Upper lobe of right lung (tissue), 1 donor: ENCODE results near the gene COASY. TPM values are rescaled to one million over a fixed set of nuclear protein-coding genes. Genes with fewer than 3 reads are reported as not detected.
A peak's percentile ranks its signal among the peaks of the same experiment; 100 is the strongest.
"Not testable (repeated sequence)": the region's sequence is repeated elsewhere in the genome, so short reads cannot be mapped to it uniquely, and the experiment has no call there.

Source experiments
- ATAC-seq: fragments of 200-7000 bp; cut with Tn5 transposase; one replicate; pipeline ENCODE4 v1.9.1; 2020; ENCODE audit warnings: mild to moderate bottlenecking, moderate library complexity
- DNase-seq: peaks from one replicate; pipeline ENCODE4 v3.0.0-alpha.2; 2020
- H3K27ac ChIP-seq: fragments of 200-600 bp; one replicate; pipeline ENCODE4 v1.8.0; 2022
- H3K27me3 ChIP-seq: fragments of 200-600 bp; one replicate; pipeline ENCODE4 v1.8.0; 2022; ENCODE audit warnings: mild to moderate bottlenecking
- H3K36me3 ChIP-seq: fragments of 200-600 bp; one replicate; pipeline ENCODE4 v1.8.0; 2022
- H3K4me1 ChIP-seq: fragments of 200-600 bp; one replicate; pipeline ENCODE4 v1.8.0; 2022
- H3K4me3 ChIP-seq: fragments of 200-600 bp; one replicate; pipeline ENCODE4 v1.8.0; 2022; ENCODE audit warnings: mild to moderate bottlenecking
- H3K9me3 ChIP-seq: fragments of 200-600 bp; one replicate; pipeline ENCODE4 v1.8.0; 2022
- CTCF ChIP-seq: fragments of 200-600 bp; IDR thresholded peaks from one replicate; pipeline ENCODE4 v1.8.0; 2022; ENCODE audit warnings: antibody characterized with exemption
- intact Hi-C: fragments of 100-400 bp; cut with DNase I; formaldehyde crosslinking; loops from one replicate; pipeline ENCODE4 v1.11.0; 2022
- total RNA-seq: library from RNA; stranded (reverse); fragmentation: NEBNext Ultra II Directional; extraction: Animal tissue kit (Norgen Biotek cat#: 25700); gene quantifications from one replicate; pipeline ENCODE4 v1.2.1, GENCODE V29; 2021
- donor health status: DM: no; HTN: yes; CAD: no; lungs with severe emphysema.

Gene COASY
- total RNA-seq, 1 donor from 2014 or later, result 63.3 TPM

- Histone ChIP-seq H3K27ac (no peak overlapping the region), H3K4me3 (no peak overlapping the region), H3K27me3 (no peaks in the 10 kb centered on the region), H3K4me1 (peaks cover 6% of the 10 kb centered on the region), H3K36me3 (peaks cover 31% of the 10 kb centered on the region), H3K9me3 (no peaks in the 10 kb centered on the region)
- TF ChIP-seq CTCF, result no peak
- intact Hi-C loops, result no loop called here
- no peak for DNase-seq
- no peak for ATAC-seq
Measured at GRCh38 chr17:42544874-42545283, 17.1 kb upstream of the COASY start.

GRCh38 chr17:42545755-42546505 lies 16.0 kb upstream of the COASY start:
- DNase-seq, H3K9me3 ChIP-seq, ATAC-seq, H3K4me3 ChIP-seq, intact Hi-C loops, H3K27ac ChIP-seq, H3K4me1 ChIP-seq, H3K27me3 ChIP-seq: not testable (repeated sequence)
- H3K36me3 ChIP-seq, result peaks cover 23% of the 10 kb centered on the region

GRCh38 chr17:42547001-42547461 lies 14.9 kb upstream of the COASY start:
- DNase-seq, result no peak
- H3K36me3 ChIP-seq, result peaks cover 12% of the 10 kb centered on the region
- ATAC-seq, result no peak
- H3K4me3 ChIP-seq, result no peak overlapping the region
- H3K4me1 ChIP-seq, result peaks cover 6% of the 10 kb centered on the region
- no peak for TF ChIP-seq CTCF
- intact Hi-C loops, result no loop called here
- H3K27ac ChIP-seq, result no peak overlapping the region
- H3K27me3 ChIP-seq, result no peaks in the 10 kb centered on the region
- H3K9me3 ChIP-seq, result no peaks in the 10 kb centered on the region

GRCh38 chr17:42547698-42548069 lies 14.3 kb upstream of the COASY start:
- no peak for TF ChIP-seq CTCF
- no peaks in the 10 kb centered on the region for H3K27me3 ChIP-seq
- ATAC-seq (no peak), DNase-seq (no peak)
- H3K4me1 ChIP-seq, result peaks cover 6% of the 10 kb centered on the region
- H3K27ac ChIP-seq, result no peak overlapping the region
- intact Hi-C loops, result no loop called here
- H3K36me3 ChIP-seq, result peaks cover 6% of the 10 kb centered on the region
- no peaks in the 10 kb centered on the region for H3K9me3 ChIP-seq
- peak overlapping the region; percentile 36 for H3K4me3 ChIP-seq

- peak; percentile 93 for DNase-seq
- peak; percentile 42 for TF ChIP-seq CTCF
- peaks cover 6% of the 10 kb centered on the region for H3K4me1 ChIP-seq
- no peak overlapping the region for H3K27ac ChIP-seq
- peak overlapping the region; percentile 36 for H3K4me3 ChIP-seq
- peaks cover under 1% of the 10 kb centered on the region for H3K36me3 ChIP-seq
- peak; percentile 92 for ATAC-seq
- no peaks in the 10 kb centered on the region for H3K27me3 ChIP-seq
- intact Hi-C loops, result no loop called here
- no peaks in the 10 kb centered on the region for H3K9me3 ChIP-seq
Measured at GRCh38 chr17:42548070-42548837, 13.7 kb upstream of the COASY start.
